Measurements from ENCODE around the gene SPTBN4. TPM values are rescaled to one million over a fixed set of nuclear protein-coding genes. Genes with fewer than 3 reads are reported as not detected.

The SPTBN4 gene
- total RNA-seq, 3 donors from 2014 or later, result 1.3 to 1.6 (median 1.6) TPM

- intact Hi-C loops (cut with DNase I; ENCODE audit: low total_unique reads), result no loop called here
- Histone ChIP-seq H3K27me3 (no peaks in the 10 kb centered on the region), H3K9me3 (no peaks in the 10 kb centered on the region), H3K4me3 (no peak overlapping the region), H3K27ac (peak overlapping the region; percentile 98 to 99), H3K36me3 (no peaks in the 10 kb centered on the region), H3K4me1 (peaks cover 0 to 20% of the 10 kb centered on the region in 2 donors)
- peak; percentile 38 to 74 for DNase-seq (ENCODE audit: low spot score in 2 of 2)
- TF ChIP-seq POLR2AphosphoS5 (IDR thresholded peaks at IDR 0.05) (peak in 2 of 3 donors; percentile 30 to 39), CTCF (IDR thresholded peaks at IDR 0.05) (no peak)
Measured at GRCh38 chr19:40445780-40446262, 21.0 kb upstream of the SPTBN4 start.

GRCh38 chr19:40446263-40446784 lies 20.5 kb upstream of the SPTBN4 start:
- TF ChIP-seq CTCF (IDR thresholded peaks at IDR 0.05), result no peak
- no peak for TF ChIP-seq POLR2A (IDR thresholded peaks at IDR 0.05)
- TF ChIP-seq POLR2AphosphoS5 (IDR thresholded peaks at IDR 0.05), result no peak
- Histone ChIP-seq H3K9me3 (no peaks in the 10 kb centered on the region), H3K4me3 (no peak overlapping the region), H3K27me3 (no peaks in the 10 kb centered on the region), H3K27ac (peak overlapping the region; percentile 98 to 99), H3K36me3 (no peaks in the 10 kb centered on the region), H3K4me1 (peaks cover 0 to 18% of the 10 kb centered on the region in 2 donors)
- no peak for DNase-seq (ENCODE audit: low spot score in 2 of 2)
- intact Hi-C loops (cut with DNase I; ENCODE audit: low total_unique reads), result no loop called here

- TF ChIP-seq CTCF (IDR thresholded peaks at IDR 0.05) (no peak), POLR2A (IDR thresholded peaks at IDR 0.05) (no peak), POLR2AphosphoS5 (IDR thresholded peaks at IDR 0.05) (no peak)
- Histone ChIP-seq H3K27ac (no peak overlapping the region), H3K27me3 (no peaks in the 10 kb centered on the region), H3K4me3 (no peak overlapping the region), H3K36me3 (no peaks in the 10 kb centered on the region), H3K4me1 (peaks cover 0 to 5% of the 10 kb centered on the region in 2 donors), H3K9me3 (no peaks in the 10 kb centered on the region)
- DNase-seq (ENCODE audit: low spot score in 2 of 2), result no peak
- intact Hi-C loops (cut with DNase I; ENCODE audit: low total_unique reads), result no loop called here
Measured at GRCh38 chr19:40449506-40449905, 17.3 kb upstream of the SPTBN4 start.

- H3K27ac ChIP-seq, result no peak overlapping the region
- no peaks in the 10 kb centered on the region for H3K9me3 ChIP-seq
- no peaks in the 10 kb centered on the region for H3K36me3 ChIP-seq
- no peak for DNase-seq (ENCODE audit: low spot score in 2 of 2)
- intact Hi-C loops (cut with DNase I; ENCODE audit: low total_unique reads), result no loop called here
- no peaks in the 10 kb centered on the region for H3K27me3 ChIP-seq
- H3K4me1 ChIP-seq, result peaks cover 0 to 5% of the 10 kb centered on the region in 2 donors
- no peak overlapping the region for H3K4me3 ChIP-seq
- TF ChIP-seq CTCF (IDR thresholded peaks at IDR 0.05) (no peak), POLR2A (IDR thresholded peaks at IDR 0.05) (no peak), POLR2AphosphoS5 (IDR thresholded peaks at IDR 0.05) (no peak)
Measured at GRCh38 chr19:40450664-40451063, 16.1 kb upstream of the SPTBN4 start.

- H3K27me3 ChIP-seq, result no peaks in the 10 kb centered on the region
- H3K27ac ChIP-seq, result no peak overlapping the region
- intact Hi-C loops (cut with DNase I; ENCODE audit: low total_unique reads), result no loop called here
- TF ChIP-seq POLR2AphosphoS5 (IDR thresholded peaks at IDR 0.05) (no peak), POLR2A (IDR thresholded peaks at IDR 0.05) (no peak), CTCF (IDR thresholded peaks at IDR 0.05) (no peak)
- no peaks in the 10 kb centered on the region for H3K4me1 ChIP-seq
- no peak for DNase-seq (ENCODE audit: low spot score in 2 of 2)
- no peaks in the 10 kb centered on the region for H3K9me3 ChIP-seq
- no peak overlapping the region for H3K4me3 ChIP-seq
- H3K36me3 ChIP-seq, result no peaks in the 10 kb centered on the region
Measured at GRCh38 chr19:40452016-40452415, 14.8 kb upstream of the SPTBN4 start.
